ENCODE results near the gene ACSF3.
A peak's percentile ranks its signal among the peaks of the same experiment; 100 is the strongest.

The ACSF3 gene

DNA sequence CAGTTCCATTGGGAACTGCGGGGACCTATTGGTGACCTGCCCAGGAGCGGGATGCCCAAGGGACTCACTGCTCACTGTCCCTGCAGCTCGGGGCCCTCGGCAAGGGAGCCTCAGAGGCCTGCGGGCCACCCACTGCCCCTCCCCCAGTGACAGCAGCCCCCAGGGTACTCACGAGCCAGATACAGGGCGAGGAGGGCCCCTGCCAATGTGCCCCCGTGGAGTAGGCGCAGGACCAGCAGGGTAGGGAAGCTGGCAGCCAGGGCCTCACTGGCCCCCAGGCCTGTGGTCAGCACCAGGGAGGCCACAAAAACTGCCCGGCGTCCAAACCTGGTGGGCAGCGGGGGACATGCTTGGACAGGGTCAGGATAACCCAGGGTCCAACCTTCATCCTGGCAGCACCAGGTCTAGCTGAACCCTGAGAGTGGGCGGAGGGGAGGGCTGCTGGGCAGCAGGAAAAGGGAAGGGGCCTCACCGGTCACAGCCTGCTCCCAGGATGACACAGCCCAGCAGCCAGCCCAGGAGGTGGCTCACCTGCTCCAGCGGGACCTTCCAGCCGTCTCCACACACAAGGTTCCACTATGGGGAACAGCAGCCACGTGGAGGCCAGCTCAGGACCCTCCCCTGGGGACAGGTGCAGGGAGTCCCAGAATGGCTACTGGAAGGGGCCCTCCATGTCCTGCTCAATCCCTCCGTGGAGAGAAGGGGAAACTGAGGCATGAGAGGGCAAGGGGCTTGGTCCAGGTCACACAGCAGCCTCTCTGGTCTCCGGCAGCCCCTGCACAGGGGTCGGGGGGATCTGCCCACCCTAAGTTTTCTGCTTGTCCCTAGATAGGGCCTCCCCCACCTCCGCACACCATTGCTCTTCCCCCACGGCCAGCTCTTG lies 105.8 kb downstream of the ACSF3 start:
- H3K9me3 Mint-ChIP-seq, result no peaks in the 10 kb centered on the region
- peaks cover 41 to 62% of the 10 kb centered on the region in 2 donors for H3K27me3 Mint-ChIP-seq
- ATAC-seq (replicated peaks) (no peak), DNase-seq (no peak)
- H3K36me3 Mint-ChIP-seq (ENCODE audit: insufficient read depth), result no peaks in the 10 kb centered on the region
- H3K4me3 Mint-ChIP-seq, result no peak overlapping the region
- H3K27ac Mint-ChIP-seq, result peak overlapping the region in 1 of 2 donors; percentile 46
- peaks cover 0 to 2% of the 10 kb centered on the region in 2 donors for H3K4me1 Mint-ChIP-seq (ENCODE audit: low read depth in 2 of 2)

DNA sequence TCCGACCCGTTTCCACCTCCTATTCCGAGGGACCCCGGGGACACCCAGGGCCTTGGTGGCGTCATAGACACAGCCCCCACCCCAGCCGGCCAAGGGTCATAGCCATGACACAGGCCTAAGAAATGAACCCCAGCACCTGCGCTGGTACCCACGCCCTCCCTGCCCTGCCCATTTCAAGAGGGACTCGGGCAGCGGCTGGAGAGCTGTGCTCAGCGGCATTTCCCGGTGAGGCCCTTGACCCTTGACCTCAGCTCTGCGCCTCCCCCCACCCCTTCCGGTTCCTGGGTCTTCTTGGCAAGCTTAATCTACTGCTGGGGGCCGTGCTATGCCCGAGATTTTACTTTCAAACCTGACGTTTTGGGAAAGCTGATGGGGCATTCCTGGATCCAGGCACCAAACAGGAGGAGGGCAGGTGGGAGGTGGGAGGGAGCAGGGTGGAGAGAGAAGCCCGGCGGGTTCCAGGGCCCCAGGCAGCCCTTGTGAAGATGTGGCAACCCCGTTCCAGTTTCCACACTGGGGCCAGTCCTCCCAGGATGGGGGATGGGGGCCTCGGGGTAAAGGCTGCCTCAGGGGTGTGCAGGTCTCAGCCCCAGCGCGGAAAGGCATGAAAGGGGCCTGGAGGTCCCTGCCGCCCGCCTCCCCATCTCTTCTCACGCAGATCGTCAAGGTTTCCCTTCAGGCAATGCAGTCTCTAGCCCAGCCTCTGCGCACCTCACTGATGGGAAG lies 106.6 kb downstream of the ACSF3 start, which contains the start of gene SLC22A31:
SLC22A31 (minus strand) TSS at position 414 of the 726 bp plus-strand sequence; CDS start at position 378, 36 bp downstream.
- peaks cover 41 to 69% of the 10 kb centered on the region in 2 donors for H3K27me3 Mint-ChIP-seq
- ATAC-seq (replicated peaks) (no peak), DNase-seq (no peak)
- no peaks in the 10 kb centered on the region for H3K36me3 Mint-ChIP-seq (ENCODE audit: insufficient read depth)
- H3K9me3 Mint-ChIP-seq, result no peaks in the 10 kb centered on the region
- H3K4me3 Mint-ChIP-seq, result peak within 1 kb of the TSS; percentile 46 to 48
- H3K27ac Mint-ChIP-seq, result peak within 1 kb of the TSS in 1 of 2 donors; percentile 46
- H3K4me1 Mint-ChIP-seq (ENCODE audit: low read depth in 2 of 2), result peaks cover 0 to 2% of the 10 kb centered on the region in 2 donors

DNA sequence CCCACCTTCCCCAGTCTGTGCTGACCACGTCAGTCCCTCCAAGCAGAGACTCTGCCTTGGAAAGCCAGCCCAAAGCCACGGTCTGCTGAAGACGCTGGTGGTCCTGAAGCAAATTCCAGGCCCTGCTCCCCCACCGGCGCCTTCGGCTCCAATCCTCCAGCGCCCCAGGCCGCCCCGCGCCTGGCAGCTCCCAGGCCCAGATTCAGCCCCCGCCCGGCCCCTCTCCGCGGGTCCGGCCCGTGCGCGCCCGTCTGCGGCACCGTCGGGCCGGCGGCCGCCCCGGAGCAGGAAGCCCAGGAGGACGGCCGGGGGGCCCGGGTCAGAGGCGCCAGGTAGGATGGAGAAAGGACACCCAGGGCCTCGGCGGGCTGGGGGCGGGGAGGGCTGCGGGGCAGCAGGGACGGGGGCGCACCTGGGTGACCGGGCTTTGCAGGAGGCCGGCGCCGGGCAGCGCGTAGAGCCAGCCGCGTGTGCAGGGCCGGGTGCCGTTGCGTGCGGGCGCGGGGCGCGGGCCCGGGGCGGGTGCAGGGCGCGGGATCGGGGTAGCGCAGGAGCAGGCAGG lies 107.3 kb downstream of the ACSF3 start:
- Mint-ChIP-seq H3K27ac (no peak overlapping the region), H3K4me3 (peak overlapping the region; percentile 46 to 48), H3K27me3 (peaks cover 41 to 69% of the 10 kb centered on the region in 2 donors), H3K4me1 (ENCODE audit: low read depth in 2 of 2) (peaks cover 0 to 2% of the 10 kb centered on the region in 2 donors), H3K9me3 (no peaks in the 10 kb centered on the region), H3K36me3 (ENCODE audit: insufficient read depth) (no peaks in the 10 kb centered on the region)
- DNase-seq (no peak), ATAC-seq (replicated peaks) (peak; percentile 11)

DNA sequence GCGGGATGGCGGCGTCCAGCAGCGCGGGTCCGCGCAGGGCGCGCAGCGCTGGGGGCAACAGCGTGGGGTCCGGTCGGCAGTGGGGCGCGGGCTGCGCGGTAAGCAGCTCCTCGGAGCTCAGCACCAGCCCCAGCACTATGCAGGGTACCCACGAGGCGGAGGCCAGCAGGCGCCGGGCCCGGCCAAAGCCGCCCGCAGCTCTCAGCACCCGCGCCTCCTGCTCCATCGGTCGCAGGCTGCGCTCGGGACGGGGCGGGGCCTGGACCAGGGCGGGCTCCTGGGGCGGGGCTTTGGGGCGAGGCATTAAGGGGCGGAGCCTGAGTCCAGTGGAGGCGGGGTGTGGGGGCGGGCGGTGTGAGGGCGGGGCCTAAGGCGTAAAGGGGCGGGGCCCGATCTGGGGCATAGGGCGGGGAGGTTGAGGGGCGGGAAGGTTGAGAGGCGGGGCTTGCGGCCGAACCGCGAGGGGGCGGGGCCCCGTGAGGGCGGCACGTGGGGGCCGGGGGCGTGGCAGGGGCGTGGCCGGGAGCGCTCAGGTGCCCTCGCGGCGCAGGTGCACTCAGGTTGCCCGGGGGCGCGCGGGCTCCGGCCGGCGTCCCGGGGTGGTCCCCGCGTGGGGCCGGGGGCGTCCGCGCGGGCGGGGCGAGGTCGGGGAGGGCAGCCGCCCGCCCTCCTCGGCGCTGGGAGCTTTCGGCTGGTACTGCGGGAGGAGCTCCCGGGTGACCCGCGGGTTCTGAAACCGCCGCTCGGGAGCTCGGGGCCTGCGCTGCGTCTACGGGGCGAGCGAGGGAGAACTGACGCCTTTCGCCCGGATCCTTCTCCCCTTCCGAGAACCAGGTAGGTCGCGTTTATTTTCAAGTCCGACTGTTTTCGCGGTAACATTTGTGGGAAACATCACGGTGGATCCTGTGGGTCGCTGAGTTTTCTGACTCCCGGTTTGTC lies 108.1 kb downstream of the ACSF3 start:
- Mint-ChIP-seq H3K36me3 (ENCODE audit: insufficient read depth) (no peaks in the 10 kb centered on the region), H3K27me3 (peaks cover 47 to 73% of the 10 kb centered on the region in 2 donors), H3K4me1 (ENCODE audit: low read depth in 2 of 2) (peaks cover 0 to 2% of the 10 kb centered on the region in 2 donors), H3K27ac (no peak overlapping the region), H3K4me3 (peak overlapping the region in 1 of 2 donors; percentile 37), H3K9me3 (no peaks in the 10 kb centered on the region)
- ATAC-seq (replicated peaks) (peak; percentile 82), DNase-seq (peak; percentile 37 to 65 (median 56))

DNA sequence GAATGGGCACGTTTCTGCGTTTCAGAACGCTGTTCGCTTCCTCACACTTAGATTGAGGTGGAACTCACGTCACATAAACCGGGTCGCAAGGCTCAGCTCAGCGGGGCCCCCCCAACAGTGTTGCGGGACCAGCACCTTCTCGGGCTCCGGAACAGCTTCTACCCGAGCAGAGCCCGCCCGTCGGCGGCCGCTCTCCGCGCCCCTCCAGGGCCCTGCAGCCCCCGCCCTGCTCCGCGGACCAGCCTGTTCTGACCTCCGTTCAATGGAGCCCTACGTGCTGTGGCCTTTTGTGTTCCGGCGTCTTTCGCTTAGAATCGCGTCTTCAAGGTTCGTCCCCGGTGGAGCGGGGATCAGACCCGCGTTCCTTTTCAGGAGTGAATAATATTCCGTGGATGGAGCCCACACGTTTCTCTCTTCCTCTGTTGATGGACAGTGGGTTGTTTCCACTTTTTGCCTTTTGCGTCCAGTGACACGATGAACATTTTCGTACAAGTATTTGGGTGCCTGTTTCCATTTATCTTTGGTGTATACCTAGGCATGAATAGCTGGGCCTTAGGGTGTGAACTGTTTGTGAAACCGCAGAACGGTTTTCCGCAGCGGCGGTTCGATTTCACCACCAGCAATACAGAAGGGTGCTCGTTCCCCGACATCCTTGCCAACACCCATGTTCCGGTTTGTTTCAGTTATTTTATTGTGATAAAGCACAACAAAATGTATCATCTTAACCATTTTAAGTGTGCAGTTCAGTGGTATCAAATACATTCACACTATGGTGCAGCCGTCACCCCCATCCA lies 109.0 kb downstream of the ACSF3 start:
- peaks cover 0 to 2% of the 10 kb centered on the region in 2 donors for H3K4me1 Mint-ChIP-seq (ENCODE audit: low read depth in 2 of 2)
- peaks cover 47 to 74% of the 10 kb centered on the region in 2 donors for H3K27me3 Mint-ChIP-seq
- peak overlapping the region; percentile 58 to 67 for H3K4me3 Mint-ChIP-seq
- no peaks in the 10 kb centered on the region for H3K36me3 Mint-ChIP-seq (ENCODE audit: insufficient read depth)
- H3K9me3 Mint-ChIP-seq, result no peaks in the 10 kb centered on the region
- ATAC-seq (replicated peaks), result no peak
- DNase-seq, result no peak
- no peak overlapping the region for H3K27ac Mint-ChIP-seq
